Smooth muscle cell of the coronary artery (primary cell): Measurements from ENCODE around the gene PCDHA1. TPM values are rescaled to one million over a fixed set of nuclear protein-coding genes. Genes with fewer than 3 reads are reported as not detected.

Source experiments
- total RNA-seq: library from RNA; depleted of rRNA; stranded (reverse); fragments of >200 nt; gene quantifications from 2 replicates; pipeline ENCODE4 v1.2.3, GENCODE V29; 2014; ENCODE audit warnings: low replicate concordance

Gene PCDHA1
- total RNA-seq, 1 donor from 2014 or later = 0.08 TPM

DNA sequence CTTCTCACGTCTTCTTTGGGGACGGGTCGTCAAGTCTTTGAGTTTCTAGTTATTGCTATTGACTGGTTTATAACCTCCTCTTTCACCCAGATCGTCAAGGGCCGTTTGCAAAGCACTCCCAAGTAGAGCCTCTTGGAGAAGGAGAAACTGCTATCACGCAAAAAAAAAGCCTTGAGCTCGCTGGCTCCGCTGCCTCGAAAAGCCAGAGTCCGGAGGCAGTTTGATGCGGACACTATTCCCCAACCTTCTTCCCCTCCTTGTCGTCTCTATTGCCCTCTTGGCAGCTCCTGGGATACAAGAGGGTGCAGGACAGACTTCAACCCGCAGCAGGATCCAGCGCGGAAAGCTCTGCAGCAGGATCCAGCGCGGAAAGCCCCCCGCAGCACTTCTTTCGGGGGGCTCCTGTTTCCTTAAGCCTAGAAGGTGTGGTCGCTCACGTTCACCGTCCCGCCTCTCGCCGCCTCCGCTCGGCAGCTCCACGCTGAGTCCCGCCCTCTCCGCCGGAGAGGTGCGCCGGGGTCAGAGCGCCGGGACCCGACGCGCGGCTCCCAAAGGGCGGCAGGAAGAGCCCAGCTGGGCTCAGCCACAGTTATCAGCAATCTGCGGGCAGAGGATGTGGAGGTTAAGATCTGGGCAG lies 140.0 kb downstream of the PCDHA1 start, which contains the start of gene PCDHAC1:
Gene PCDHAC1 (plus strand): TSS at position 494 of the 637 bp plus-strand sequence. CDS start 594 bp downstream, outside the sequence.

DNA sequence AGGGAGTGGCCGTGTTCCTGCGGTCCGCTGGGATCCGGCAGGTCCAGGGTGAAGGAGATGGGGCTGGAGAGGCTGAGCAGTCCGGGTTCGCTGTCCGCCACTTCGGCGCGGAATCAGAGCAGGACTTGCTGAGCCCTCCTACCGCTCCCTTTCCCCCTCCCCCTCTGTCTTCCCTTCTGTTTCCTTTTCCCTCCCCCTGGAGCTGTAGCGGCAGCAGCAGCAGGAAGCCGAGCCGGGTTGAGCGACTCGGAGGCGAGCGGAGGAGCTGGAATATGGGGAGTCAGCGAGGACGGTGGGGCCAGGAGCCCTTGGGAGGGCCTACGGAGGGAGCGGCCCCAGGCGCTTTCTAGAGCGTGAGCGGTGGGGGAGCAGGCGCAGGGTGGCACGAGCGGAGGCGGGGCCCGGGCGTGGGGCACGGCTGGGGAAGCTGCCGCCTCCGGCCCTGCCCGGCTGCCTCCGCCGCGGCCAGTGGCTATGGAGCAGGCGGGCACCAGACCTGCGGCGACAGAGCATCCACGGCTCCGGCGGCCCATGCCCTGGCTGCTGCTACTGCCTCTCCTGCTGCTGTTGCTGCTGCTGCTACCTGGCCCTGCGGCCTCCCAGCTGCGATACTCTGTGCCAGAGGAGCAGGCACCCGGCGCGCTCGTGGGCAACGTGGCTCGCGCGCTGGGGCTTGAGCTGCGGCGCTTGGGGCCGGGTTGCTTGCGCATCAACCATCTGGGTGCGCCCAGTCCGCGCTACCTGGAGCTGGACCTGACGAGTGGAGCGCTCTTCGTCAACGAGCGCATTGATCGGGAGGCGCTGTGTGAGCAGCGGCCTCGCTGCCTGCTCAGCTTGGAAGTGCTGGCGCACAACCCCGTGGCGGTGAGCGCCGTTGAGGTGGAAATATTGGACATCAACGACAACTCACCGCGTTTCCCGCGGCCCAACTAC lies 180.6 kb downstream of the PCDHA1 start, which contains the start of gene PCDHAC2:
Gene PCDHAC2 (plus strand): TSS at position 184 of the 933 bp plus-strand sequence. CDS start 291 bp downstream, at position 475.

DNA sequence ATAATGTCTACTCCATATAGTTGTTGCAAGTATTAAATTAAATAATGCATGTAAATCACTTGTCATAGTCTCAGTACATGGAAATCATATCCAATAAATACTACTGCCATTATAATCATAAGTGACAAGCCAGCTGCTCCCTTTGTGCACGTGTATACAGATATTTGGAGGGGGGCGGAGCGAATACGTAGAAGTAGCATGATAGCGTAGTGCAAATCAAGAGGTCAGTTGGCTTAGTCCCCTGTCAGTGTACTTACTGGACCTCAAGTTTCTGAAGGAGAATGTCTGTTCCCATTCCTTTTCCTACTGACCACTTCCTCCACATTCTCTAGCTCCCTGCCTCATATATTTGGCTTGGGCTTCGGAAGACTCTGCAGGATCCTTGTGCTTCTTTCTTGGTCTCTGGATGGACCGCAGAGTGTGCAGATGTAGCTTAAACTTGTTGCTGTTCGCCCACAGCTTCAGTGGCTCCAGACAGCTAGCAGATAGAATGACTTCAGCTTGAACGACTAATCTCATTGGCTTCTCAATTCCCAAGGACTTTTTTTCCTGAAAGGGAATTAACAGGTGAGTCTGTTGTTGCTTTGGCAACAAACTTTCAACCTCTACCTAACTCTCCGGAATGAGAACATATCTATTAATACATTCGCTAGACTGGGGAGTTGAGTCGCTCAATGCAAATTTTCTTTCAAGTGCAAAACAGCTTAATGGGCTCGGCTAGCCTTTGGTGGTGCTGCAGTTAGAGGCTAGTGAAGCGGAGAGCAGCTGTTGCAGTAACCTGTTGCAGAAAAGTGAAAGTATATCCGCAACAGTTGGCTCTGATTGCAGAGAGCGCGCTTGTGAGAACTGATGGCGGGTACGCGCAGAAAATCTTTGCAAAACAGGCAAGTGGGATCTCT lies 264.9 kb downstream of the PCDHA1 start, which contains the start of gene PCDHB1:
Gene PCDHB1 (plus strand): TSS at position 753 of the 899 bp plus-strand sequence. CDS start 97 bp downstream, at position 850.

Other genes starting within 250 kb of the PCDHA1 start
- 0.90 and 3.7 TPM in 2 replicates for gene EIF4EBP3, start 238.5 kb upstream of the PCDHA1 start, total RNA-seq
- 18.5 and 69.7 TPM in 2 replicates for gene SRA1, start 228.7 kb upstream of the PCDHA1 start, total RNA-seq
- 22.9 and 38.1 TPM in 2 replicates for gene APBB3, start 221.5 kb upstream of the PCDHA1 start, total RNA-seq
- gene SLC35A4, start 221.3 kb upstream of the PCDHA1 start, total RNA-seq = 16.8 and 29.5 TPM in 2 replicates
- gene CD14, start 153.0 kb upstream of the PCDHA1 start, total RNA-seq = 2.8 and 107 TPM in 2 replicates
- 9.0 and 13.5 TPM in 2 replicates for gene TMCO6, start 146.7 kb upstream of the PCDHA1 start, total RNA-seq
- 84.9 and 115 TPM in 2 replicates for gene NDUFA2, start 138.5 kb upstream of the PCDHA1 start, total RNA-seq
- 107 and 212 TPM in 2 replicates for gene IK, start 138.3 kb upstream of the PCDHA1 start, total RNA-seq
- 25.9 and 27.7 TPM in 2 replicates for gene WDR55, start 121.2 kb upstream of the PCDHA1 start, total RNA-seq
- gene DND1, start 112.6 kb upstream of the PCDHA1 start, total RNA-seq = 0.30 TPM in 1 of 2 replicates, not detected in the other
- gene HARS1, start 94.8 kb upstream of the PCDHA1 start, total RNA-seq = 67.7 and 92.6 TPM in 2 replicates
- gene HARS2, start 94.7 kb upstream of the PCDHA1 start, total RNA-seq = 24.1 and 27.4 TPM in 2 replicates
- gene ZMAT2, start 85.7 kb upstream of the PCDHA1 start, total RNA-seq = 63.1 and 94.5 TPM in 2 replicates
- gene PCDHA2, start 8.7 kb downstream of the PCDHA1 start, total RNA-seq = 0.08 and 0.12 TPM in 2 replicates
- 0.15 and 0.70 TPM in 2 replicates for gene PCDHA3, start 14.9 kb downstream of the PCDHA1 start, total RNA-seq
- 0.23 and 0.82 TPM in 2 replicates for gene PCDHA4, start 20.9 kb downstream of the PCDHA1 start, total RNA-seq
- gene PCDHA5, start 35.5 kb downstream of the PCDHA1 start, total RNA-seq = 0.08 TPM in 1 of 2 replicates, not detected in the other
- gene PCDHA6, start 41.8 kb downstream of the PCDHA1 start, total RNA-seq = 0.53 and 2.9 TPM in 2 replicates
- gene PCDHA7, start 48.1 kb downstream of the PCDHA1 start, total RNA-seq = 0.75 and 1.5 TPM in 2 replicates
- under 0.01 and 0.47 TPM in 2 replicates for gene PCDHA8, start 55.0 kb downstream of the PCDHA1 start, total RNA-seq
- under 0.01 and 0.23 TPM in 2 replicates for gene PCDHA9, start 62.2 kb downstream of the PCDHA1 start, total RNA-seq
- gene PCDHA10, start 69.8 kb downstream of the PCDHA1 start, total RNA-seq = 0.08 and 1.4 TPM in 2 replicates
- 0.15 and 0.59 TPM in 2 replicates for gene PCDHA11, start 82.8 kb downstream of the PCDHA1 start, total RNA-seq
- 0.15 and 0.59 TPM in 2 replicates for gene PCDHA12, start 89.2 kb downstream of the PCDHA1 start, total RNA-seq
- gene PCDHA13, start 96.0 kb downstream of the PCDHA1 start, total RNA-seq = 0.08 and 0.59 TPM in 2 replicates
- gene PCDHAC1, start 140.2 kb downstream of the PCDHA1 start, total RNA-seq = under 0.01 and 0.35 TPM in 2 replicates
- 0.15 and 2.3 TPM in 2 replicates for gene PCDHAC2, start 180.3 kb downstream of the PCDHA1 start, total RNA-seq